PFSK-1 (cell line): ENCODE results near the gene NAP1L1.

Experiments used
- FOXP2 ChIP-seq: optimal IDR thresholded peaks from 2 replicates; pipeline ENCODE3; 2011; ENCODE audit warnings: borderline replicate concordance, control low read depth, inconsistent platforms; ENCODE audit not compliant: insufficient read depth; ENCODE audit errors: extremely low read length, extremely low read depth
- POLR2AphosphoS5 ChIP-seq: IDR thresholded peaks from 2 replicates; pipeline ENCODE4 v1.6.1; 2012; ENCODE audit warnings: low read depth, mild to moderate bottlenecking, control low read depth, low read length, moderate library complexity
- SIN3A ChIP-seq: IDR thresholded peaks from 2 replicates; pipeline ENCODE4 v1.6.1; 2012; ENCODE audit warnings: mild to moderate bottlenecking, low read length, moderate library complexity, borderline replicate concordance; ENCODE audit not compliant: insufficient read depth
- TAF1 ChIP-seq: IDR thresholded peaks from 2 replicates; pipeline ENCODE4 v1.6.1; 2012; ENCODE audit warnings: low read length, control low read depth, borderline replicate concordance; ENCODE audit not compliant: insufficient read depth
- TF ChIP-seq, protein P1 (sequence below), 2 experiments: IDR thresholded peaks; 2 replicates each; pipeline versions ENCODE4 v1.6.1 to v1.8.0; 2011 to 2012; ENCODE audit warnings: low read depth in 2 of 2, low read length in 2 of 2, control low read depth in 1 of 2, inconsistent platforms in 1 of 2, mild to moderate bottlenecking in 1 of 2, moderate library complexity in 1 of 2; ENCODE audit not compliant: insufficient read depth in 1 of 2

NAP1L1 gene

DNA sequence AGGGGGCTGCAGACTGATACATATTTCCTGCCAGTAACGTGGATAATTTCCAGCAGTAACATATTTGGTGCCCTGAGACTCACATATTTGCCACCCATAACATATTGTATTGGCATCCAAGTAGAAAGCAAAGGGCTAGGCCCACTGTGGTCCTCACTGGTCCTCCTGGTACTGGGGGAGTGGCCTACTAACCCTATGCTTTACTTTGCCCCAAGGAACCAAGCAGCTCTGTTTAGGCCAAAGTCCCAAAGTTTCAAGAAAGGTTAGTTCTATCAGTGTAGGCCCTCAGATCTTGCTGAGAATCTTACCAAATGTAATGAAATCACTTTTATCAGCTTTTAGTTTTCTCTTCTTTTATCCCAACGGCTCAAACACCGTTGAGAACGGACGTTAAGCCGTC is 35.4 kb upstream of the NAP1L1 start:
- TF ChIP-seq POLR2AphosphoS5 (no peak), FOXP2 (no peak)

DNA sequence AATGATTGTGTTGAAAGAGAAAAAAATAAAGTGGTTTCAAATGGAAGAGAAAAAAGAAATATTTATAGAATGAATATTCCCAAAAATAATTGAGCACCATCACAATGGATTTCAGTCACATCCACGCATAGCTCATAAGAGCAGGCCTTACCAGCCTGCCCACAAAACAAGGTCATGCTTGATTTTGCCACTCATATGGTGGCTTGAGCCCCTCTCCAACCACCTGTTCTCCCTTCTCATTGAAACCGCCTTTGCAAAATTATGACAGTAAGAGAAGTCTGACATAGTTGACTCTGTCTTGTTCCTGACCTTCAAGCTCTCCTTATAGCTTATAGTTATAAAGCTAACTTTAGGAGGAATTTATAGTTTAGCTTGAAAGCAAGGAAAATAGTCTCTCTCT is 33.3 kb upstream of the NAP1L1 start:
- TF ChIP-seq SIN3A: no peak

DNA sequence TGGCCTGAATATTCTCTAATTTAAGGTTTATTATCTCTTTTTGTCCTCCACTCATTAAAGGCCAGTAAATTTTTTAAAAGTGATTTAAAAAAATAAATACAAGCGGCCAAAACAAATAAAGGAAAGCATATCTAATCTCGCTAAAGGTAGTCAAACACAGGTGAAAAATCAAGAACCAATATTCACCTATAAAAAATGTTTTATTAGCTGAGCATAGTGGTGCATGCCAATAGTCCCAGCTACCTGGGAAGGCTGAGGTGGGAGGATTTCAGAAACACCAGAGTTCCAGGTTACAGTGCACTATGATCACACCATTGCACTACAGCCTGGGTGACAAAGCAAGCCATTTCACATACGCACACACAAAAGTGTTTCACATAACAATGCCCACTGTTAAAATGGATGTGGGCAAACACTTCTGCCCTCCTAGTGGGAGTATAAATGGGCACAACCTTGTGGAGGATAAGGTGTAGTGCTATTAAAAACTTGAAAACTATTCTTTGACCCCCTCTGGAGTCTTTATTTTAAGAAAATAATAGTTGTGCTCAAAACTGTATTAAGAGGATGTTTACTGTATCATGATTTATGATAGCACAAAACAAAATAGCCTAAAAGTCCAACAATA is 32.7 kb upstream of the NAP1L1 start:
- TF ChIP-seq, protein P1, sequence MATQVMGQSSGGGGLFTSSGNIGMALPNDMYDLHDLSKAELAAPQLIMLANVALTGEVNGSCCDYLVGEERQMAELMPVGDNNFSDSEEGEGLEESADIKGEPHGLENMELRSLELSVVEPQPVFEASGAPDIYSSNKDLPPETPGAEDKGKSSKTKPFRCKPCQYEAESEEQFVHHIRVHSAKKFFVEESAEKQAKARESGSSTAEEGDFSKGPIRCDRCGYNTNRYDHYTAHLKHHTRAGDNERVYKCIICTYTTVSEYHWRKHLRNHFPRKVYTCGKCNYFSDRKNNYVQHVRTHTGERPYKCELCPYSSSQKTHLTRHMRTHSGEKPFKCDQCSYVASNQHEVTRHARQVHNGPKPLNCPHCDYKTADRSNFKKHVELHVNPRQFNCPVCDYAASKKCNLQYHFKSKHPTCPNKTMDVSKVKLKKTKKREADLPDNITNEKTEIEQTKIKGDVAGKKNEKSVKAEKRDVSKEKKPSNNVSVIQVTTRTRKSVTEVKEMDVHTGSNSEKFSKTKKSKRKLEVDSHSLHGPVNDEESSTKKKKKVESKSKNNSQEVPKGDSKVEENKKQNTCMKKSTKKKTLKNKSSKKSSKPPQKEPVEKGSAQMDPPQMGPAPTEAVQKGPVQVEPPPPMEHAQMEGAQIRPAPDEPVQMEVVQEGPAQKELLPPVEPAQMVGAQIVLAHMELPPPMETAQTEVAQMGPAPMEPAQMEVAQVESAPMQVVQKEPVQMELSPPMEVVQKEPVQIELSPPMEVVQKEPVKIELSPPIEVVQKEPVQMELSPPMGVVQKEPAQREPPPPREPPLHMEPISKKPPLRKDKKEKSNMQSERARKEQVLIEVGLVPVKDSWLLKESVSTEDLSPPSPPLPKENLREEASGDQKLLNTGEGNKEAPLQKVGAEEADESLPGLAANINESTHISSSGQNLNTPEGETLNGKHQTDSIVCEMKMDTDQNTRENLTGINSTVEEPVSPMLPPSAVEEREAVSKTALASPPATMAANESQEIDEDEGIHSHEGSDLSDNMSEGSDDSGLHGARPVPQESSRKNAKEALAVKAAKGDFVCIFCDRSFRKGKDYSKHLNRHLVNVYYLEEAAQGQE (IDR thresholded peaks at IDR 0.05; ENCODE audit: insufficient read depth in 1 of 2, low read depth in 2 of 2, low read length in 2 of 2): no peak
- no peak for TF ChIP-seq SIN3A
- no peak for TF ChIP-seq FOXP2
- TF ChIP-seq POLR2AphosphoS5: no peak
- no peak for TF ChIP-seq TAF1

DNA sequence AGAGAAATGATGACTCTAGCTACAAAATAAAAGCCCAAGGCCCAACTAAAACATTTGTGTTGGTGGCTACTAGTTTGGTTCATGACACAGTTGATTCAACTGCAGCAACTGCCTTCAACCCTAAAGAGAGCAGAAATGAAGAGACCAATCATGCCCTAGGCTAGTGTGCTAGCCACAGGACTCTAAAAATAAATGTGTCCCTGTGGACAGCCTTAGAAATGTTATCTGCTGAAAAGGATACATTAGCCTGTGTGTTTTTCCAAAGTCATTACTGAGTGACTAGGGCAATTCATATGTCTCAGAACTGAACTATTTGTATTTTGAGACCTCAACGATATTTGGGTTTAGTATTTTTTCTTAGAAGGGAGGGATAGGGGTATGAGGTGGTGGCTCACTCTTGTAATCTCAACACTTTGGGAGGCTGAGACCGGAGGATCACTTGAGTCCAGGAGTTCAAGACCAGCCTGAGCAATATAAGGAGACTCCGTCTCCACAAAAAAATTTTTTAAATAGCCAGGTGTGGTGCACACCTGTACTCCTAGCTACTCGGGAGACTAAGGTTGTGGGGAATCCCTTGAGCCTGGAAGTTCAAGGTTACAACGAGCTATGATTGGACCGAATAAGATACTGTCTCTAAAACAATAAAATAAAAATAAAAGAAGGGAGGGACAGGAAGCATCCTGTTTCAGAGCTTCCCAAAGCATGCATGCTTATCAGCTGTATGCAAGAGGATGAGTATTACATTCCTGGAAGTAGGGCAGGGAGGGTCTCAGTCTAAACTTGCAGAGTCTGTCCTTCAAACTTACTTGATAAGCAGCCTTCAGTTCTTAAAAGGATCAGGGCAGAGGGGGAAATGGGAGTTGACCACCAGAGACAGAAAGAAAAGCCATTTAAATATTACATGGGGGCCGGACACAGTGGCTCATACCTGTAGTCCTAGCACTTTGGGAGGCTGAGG is 29.6 kb upstream of the NAP1L1 start:
- no peak for TF ChIP-seq POLR2AphosphoS5

DNA sequence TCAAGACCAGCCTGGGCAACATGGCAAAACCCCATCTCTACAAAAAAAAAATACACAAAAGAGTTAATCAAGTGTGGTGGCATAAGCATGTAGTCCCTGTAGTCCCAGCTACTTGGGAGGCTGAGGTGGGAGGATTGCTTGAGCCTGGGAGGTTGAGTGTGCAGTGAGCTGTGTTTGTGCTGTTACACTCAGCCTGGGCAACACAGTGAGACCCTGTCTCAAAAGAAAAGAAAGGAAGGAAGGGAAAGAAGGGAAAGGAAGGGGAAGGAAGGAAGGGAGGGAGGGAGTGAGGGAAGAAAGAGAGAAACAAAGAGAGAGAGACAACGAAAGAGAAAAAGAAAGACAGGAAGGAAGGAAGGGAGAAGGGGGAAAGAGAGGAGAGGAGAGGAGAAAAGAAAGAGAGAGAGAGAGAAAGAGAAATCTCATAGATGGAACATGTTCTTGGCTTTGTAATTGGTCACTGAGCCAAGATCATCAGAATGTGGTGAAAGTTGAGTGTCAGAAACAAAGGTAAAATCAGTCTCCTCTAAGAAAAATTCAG is 26.8 kb upstream of the NAP1L1 start:
- TF ChIP-seq TAF1: no peak
- TF ChIP-seq, protein P1 (IDR thresholded peaks at IDR 0.05; ENCODE audit: insufficient read depth in 1 of 2, low read depth in 2 of 2, low read length in 2 of 2): no peak
- TF ChIP-seq POLR2AphosphoS5: no peak
- no peak for TF ChIP-seq SIN3A
- no peak for TF ChIP-seq FOXP2

DNA sequence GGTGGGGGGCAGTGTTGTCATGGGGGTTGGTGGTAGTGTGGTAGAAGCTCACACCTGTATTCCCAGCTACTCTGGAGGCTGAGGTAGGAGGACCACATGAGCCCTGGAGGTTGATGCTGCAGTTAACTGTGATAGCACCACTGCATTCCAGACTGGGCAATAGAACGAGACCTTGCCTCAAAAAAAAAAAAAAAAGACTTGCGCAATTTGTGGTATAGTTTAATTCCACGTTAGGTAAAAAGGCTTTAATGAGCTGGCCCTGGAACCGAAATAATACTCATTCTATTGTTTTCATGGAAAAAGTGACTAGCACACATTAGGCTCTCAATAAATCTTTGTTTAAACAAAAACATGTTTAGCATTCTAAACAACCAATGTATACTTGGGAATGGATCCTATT is 25.4 kb upstream of the NAP1L1 start:
- TF ChIP-seq, protein P1 (IDR thresholded peaks at IDR 0.05; ENCODE audit: insufficient read depth in 1 of 2, low read depth in 2 of 2, low read length in 2 of 2): no peak
